IPS-18c (cell line): ENCODE measurements around the gene ADAM12.

Source experiments
- H3K4me3 ChIP-seq: 2 replicates; pipeline ENCODE4 v1.7.0; 2013; ENCODE audit warnings: low read depth, mild to moderate bottlenecking, low read length, moderate library complexity; ENCODE audit not compliant: insufficient read depth
- H3K9me3 ChIP-seq: one replicate; pipeline ENCODE4 v1.6.1; 2013; ENCODE audit warnings: mild to moderate bottlenecking, low read length, moderate library complexity; ENCODE audit not compliant: control insufficient read depth, insufficient read depth

The ADAM12 gene

DNA sequence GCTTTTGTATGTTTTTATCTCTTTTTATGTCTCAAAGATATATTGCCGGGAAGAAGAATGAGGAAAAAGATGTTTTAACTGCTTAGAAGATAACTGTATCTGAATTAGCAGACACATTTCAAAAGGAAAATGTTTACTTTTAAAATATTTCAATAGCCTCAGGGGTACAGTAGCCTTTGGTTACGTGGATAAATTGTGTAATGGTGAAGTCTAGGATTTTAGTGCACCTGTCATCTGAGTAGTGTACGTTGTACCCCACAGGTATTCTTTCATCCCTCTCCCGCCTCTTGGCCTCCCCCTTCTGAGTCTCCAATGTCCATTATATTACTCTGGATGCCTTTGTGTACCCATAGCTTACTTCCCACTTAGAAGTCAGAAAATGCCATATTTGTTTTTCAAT is 269.8 kb downstream of the ADAM12 start:
- Histone ChIP-seq H3K9me3 (no peaks in the 10 kb centered on the region), H3K4me3 (no peak overlapping the region)

DNA sequence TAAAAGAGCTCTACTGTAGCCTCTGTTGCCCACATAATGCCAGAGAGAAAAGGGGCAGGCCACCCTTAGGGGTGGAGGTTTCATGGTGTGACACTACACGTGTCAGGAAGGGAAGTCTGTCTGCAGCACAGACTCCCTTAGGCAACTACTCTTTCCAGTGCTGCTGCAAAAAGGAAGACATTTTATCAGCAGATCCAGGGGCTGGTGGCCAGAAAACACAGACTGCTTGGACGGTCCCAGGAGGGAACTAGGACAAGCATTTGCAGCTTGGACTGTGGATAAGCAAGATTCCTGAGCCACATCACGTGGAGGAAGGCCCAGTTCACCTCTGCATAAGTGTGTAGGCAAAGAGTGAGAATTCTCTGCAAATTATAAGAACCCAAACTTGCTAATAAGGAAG is 271.1 kb downstream of the ADAM12 start:
- H3K9me3 ChIP-seq: no peaks in the 10 kb centered on the region
- H3K4me3 ChIP-seq: no peak overlapping the region

DNA sequence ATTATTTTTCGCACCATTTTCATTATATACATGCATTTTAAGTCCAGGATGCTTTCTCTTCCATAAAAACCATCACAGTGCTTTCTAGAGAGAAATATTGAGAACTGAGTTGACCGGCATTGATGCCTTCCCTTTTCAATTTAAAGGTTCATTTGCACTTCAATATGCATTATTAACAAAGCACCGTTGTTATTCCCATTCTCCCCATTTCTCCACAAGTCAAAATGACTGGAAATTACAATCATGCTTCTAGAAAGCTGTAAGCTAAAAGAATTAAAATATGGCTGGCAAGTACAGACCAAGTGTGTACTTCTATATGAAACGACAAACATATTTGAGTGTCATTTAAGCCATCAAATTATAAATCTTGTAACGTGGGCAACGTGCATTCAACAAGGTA is 272.4 kb downstream of the ADAM12 start:
- Histone ChIP-seq H3K4me3 (no peak overlapping the region), H3K9me3 (no peaks in the 10 kb centered on the region)

DNA sequence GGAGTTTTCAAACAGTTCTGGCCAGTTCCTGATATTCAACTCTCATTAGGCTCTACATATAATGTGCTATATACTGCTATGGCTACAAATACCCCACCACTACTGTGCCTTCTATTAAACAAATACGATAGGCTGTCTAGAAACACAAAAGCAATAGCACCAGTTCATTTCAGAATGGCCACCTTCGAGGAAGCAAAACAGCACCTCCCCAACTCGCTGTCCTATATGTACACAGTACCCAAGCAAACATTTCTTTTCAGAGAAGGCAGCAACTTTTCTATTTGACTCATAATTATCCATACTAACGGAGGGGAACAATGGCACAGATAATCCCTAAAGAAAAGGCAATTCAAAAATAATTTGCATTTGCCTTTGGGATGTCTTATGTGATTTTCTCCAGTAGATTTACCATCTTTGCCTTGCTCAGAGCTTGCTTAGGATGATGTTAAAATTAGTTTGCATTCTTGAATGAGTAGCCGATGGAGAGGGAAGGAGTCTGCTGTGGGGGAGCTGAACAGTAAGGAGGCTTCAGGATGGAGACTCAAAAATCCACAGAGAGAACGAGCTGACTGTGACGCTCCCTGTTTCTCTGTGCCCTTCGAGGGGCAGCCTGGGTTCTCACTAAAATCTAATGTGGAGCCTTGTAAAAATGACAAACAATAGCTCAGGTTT is 273.3 kb downstream of the ADAM12 start:
- Histone ChIP-seq H3K9me3 (no peaks in the 10 kb centered on the region), H3K4me3 (no peak overlapping the region)

DNA sequence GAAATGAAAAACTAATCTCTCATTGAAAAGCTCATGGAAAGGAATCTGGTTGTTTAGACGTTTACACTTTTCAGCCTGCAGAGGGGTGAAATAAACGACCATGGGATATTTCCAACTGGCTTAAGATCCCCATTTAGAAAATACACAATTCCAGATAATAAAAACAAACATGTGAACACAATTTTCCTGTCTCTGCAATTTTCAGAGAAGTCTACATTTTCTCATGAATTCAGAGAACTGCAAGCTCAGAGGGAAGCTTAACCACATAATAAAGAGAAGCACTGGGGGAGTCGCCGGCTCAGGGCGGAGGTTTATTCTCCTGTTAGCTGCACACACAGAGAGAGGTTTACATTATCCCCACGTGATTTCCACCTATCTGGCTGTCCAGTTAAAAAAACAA is 276.8 kb downstream of the ADAM12 start:
- Histone ChIP-seq H3K4me3 (no peak overlapping the region), H3K9me3 (no peaks in the 10 kb centered on the region)

DNA sequence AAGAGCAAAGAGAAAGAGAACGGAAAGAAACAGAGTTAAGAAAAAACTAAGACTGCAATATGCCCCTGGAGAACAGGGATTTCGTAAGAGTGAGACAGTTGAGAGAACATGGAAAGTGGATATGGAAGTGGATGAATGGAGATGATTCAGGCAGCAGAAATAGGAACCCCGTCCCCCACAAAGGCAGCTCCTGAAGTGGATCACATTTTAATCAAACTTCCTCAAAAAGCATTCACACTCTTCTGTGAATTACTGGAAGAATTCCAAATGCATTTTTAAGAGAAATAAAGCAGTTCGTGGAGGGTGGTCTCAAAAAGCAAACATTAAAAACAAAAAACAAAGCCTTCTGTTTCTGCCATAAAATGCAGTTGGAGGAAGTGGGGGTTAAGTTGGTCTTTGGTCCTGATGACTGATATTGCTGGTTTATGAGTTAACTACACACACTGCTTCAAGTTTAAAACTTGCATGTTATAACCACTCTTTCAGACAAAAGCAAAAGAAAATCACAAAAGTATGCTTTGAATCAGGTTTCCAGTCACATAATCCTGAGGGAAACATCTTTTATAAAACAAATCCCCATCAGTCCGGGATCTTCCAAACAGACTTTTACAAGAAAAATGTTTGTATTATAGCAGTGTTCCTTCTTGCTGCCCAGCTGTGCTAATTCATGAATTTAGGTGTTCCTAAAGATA is 277.6 kb downstream of the ADAM12 start:
- no peaks in the 10 kb centered on the region for H3K9me3 ChIP-seq
- H3K4me3 ChIP-seq: no peak overlapping the region

DNA sequence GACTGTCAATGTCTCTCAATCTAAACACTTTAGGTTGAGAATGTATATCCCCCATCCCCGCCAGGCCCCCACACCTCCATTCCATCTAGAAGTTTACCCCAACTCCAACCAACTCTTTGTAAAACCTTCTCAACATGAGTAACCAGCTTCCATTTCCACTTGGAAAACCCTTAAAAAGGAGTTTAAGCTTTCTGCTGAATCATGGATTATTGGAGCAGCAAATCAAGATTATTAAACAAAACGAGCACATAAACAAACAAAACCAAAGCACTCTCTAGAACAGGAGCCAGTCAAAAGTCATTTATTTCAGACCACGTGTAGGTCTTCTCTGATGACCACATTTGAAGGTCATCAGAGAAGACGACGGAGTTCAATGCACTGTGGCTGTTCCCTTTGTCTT is 278.4 kb downstream of the ADAM12 start:
- Histone ChIP-seq H3K9me3 (no peaks in the 10 kb centered on the region), H3K4me3 (no peak overlapping the region)

DNA sequence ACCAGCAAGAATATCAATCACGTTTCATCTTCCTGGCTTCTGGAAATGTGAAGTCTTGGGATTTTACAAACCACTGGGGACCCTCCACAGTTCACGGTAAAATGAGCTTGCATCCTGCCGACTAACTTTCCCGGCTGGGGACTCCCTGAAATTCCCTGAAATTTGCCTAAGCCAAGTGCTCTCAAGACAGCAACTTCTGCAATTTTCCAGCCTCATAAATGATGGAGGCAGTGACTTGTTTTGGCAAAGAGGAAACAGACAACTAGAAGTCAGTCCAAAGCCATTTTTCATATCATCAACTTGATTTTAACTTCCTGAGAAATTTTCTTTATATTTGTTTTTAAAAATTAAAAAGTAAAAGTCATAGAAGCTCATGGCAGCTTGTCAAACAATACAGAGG is 279.6 kb downstream of the ADAM12 start:
- no peak overlapping the region for H3K4me3 ChIP-seq
- no peaks in the 10 kb centered on the region for H3K9me3 ChIP-seq

DNA sequence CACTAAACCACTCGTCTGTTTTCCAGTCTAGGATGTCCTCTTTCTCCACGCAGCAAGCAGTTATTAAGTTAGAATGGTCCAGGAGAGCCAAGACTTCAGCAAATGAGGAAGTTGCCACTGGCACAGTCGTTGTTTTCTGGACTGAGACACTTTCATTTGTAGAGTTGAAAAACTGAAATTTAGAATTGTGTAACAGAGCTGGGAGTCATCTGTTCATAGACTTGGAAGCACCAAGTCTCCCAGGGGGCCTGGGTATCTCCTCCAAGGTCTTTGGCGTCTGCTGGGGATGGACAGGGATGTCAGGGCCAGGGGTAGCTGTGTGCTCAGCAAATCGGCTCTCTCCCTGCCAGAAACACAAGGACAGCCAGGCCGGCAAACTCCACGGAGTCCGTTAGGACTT is 283.5 kb downstream of the ADAM12 start:
- H3K4me3 ChIP-seq: no peak overlapping the region

DNA sequence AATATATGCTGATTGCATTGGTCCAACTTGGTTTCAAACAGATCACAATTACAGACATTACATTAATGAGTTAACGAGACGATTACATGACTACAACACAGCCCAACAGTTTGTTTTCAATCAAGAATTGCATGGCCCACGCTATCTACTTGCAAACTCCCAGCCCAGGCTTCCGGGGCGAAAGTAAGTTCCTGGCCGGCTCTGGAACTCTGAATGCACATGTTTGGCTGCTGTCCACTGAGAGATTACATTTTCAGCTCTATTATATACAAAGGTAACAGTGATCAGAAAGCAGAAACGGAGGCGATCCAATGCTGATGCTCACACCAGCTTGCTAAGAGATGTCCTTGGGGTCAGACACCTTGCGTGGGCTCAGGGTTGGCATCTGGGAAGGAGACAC is 285.6 kb downstream of the ADAM12 start:
- H3K4me3 ChIP-seq: no peak overlapping the region

More for the DNA sequence above, 283.5 kb downstream of the ADAM12 start:
- H3K9me3 ChIP-seq: no peaks in the 10 kb centered on the region

DNA sequence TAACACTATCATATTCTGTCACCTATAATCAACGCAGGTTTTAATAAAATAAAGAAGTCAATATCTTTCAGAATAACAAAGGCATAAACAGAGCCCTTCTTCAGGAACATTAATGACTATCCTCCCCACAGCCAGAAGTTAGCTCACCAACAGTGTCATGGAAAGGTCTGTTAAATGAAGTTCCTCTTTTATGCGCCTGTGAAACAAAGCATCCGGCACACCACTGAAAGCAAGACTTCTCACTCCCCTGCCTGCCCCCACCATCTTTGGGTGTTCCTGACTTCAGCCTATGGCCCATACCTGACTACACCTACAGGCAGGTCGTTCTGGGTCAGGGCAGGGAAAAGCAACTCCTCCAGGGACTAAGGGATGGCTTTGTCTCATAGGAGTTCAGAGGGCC is 286.5 kb downstream of the ADAM12 start:
- Histone ChIP-seq H3K4me3 (no peak overlapping the region), H3K9me3 (no peaks in the 10 kb centered on the region)

More for the DNA sequence above, 285.6 kb downstream of the ADAM12 start:
- H3K9me3 ChIP-seq: no peaks in the 10 kb centered on the region

DNA sequence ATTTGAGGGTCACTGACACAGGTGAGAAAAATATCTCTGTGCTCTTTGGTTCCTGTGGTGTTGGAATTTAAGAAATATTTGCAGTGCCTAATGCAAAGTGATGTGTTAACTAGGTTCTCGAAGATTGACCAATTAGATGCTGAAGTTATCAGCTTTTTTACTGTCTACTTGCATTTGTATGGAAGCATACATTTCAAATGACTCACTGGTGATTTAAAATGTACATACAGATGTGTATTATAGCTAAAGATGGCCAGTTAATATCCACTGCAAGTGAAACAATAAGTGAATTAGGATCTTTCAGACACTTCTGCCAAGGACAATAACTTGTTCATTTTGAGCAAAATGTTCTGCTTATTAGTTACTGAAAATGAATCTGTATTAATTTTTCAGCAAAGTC is 287.0 kb downstream of the ADAM12 start:
- Histone ChIP-seq H3K9me3 (no peaks in the 10 kb centered on the region), H3K4me3 (no peak overlapping the region)

DNA sequence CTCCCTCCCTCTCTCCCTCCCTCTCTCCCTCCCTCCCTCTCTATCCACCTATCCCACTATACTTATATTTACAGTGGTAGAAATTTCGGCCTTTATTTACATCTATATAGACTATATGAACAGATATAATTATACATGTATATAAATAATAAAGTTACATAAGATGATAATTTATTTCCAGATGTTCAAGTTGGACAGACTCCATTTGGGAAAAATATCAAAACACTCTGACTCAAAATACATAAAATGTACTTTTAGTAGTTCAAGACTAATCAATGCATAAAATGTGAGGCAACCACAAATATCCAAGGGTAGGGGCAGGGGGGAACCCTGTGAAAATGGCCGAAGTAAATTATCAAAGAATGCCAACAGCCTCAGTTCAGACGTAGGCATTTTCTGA is 288.9 kb downstream of the ADAM12 start:
- no peaks in the 10 kb centered on the region for H3K9me3 ChIP-seq

DNA sequence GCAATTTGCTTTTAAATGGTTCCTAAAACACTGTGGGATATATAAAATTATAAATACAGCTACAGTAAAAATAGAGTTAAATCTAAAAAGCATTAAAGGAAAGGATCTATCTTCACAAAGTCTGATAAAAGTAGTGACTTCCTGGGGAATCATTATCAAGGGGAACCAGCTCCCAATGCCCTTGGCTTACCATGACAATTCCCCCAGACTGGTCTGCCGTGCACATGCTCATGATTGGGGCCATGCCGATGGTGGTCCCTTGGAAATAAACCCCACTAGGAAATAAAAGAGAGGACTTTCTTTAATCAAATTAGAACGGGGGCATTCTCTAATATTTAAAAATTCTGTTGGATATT is 290.1 kb downstream of the ADAM12 start:
- Histone ChIP-seq H3K9me3 (no peaks in the 10 kb centered on the region), H3K4me3 (no peak overlapping the region)

More for the DNA sequence above, 288.9 kb downstream of the ADAM12 start:
- H3K4me3 ChIP-seq: no peak overlapping the region

DNA sequence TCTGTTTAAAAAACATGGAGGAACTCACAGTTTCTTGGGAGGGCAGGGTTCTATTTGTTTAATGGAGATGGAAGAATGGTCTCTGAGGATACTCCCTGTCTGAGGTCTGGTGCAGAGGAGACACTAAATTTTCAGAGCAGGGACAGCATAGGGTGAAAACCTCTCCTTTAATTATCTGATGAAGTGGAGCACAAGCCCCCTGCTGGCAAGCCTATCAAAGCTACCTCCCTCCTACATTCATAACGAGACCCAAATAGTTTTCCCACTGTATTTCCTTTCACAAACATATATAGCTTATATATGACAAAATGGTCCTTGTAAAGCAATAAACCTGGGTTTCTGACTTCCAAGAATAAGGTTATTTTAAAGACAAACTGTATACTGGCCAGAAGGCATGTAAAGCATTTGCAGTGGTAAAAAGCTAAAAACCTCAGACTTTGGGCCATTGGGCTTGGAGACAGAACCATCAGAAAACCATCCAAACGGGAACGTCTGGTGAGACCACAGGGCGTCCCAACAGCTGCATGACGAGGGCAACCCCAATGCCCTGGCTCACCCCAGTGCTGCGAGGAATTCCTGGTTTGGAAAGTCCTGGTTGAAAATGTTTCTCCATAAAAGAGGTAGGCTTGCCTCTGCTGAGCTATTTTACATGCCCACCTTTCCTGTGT is 290.6 kb downstream of the ADAM12 start:
- H3K4me3 ChIP-seq: no peak overlapping the region
- no peaks in the 10 kb centered on the region for H3K9me3 ChIP-seq

DNA sequence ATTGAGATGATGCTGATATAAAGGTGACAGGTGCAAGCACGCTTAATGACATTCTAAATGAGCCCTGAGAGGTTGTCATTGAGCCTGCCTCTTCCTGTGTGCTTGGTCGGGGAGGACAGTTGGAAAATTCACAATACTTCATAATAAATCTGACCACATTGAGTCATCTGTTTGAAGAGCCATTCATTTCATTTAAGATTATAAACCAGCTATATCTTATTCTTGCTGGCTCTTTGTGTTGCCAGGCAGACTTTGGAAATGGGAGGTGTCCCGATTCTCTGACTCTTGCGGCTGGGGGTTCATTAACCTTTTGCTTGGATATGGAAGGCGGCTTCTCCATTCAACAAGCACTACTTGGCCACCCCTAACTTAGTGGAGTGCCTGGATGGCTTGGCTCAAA is 293.7 kb downstream of the ADAM12 start:
- Histone ChIP-seq H3K4me3 (no peak overlapping the region), H3K9me3 (no peaks in the 10 kb centered on the region)

DNA sequence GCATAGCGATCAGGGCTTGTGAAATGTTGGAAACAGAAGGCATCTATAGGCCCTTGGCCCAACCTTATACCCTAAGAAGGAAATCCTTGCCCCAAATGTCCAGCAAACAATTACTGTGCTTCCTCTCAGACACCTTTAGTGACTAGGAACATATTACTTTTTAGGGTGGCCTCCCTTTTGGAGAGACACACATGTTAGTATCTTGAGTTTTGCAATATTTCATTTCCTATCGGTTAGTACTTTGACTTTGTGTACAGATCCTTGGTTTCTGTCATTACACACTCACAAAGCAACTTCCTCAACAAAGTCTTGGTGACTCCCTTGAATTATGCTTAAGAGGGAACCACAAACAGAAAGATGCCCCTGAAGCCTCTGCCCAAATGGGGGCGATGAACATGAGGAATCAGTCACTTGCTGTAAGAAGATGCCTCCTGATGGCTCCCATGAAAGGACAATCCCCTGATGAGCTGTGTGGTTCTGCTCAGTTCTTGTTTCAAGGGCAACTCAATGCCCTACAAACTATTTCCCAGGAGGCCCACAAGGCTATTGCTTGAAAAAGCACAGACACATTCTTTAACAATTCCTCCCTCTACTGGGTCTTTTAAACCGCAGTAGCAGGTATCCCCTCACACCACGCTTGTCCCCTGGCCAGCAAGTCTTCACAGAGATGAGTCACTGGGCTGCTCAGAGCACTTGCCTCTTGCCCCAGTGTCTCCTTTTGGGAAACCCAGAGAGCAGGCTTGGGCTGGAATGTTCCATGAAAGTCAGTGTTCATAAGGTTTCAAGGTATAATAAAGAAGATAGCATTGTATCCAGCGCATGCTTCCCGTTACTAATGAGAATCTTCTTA is 295.7 kb downstream of the ADAM12 start:
- Histone ChIP-seq H3K9me3 (no peaks in the 10 kb centered on the region), H3K4me3 (no peak overlapping the region)
